Measurements from ENCODE around the gene CLTB.
"Not testable (repeated sequence)": the region's sequence is repeated elsewhere in the genome, so short reads cannot be mapped to it uniquely, and the experiment has no call there.

CLTB gene

GRCh38 chr5:176426876-176427275 is 10.5 kb upstream of the CLTB start:
- no peak for DNase-seq

- no peak for DNase-seq
Measured at GRCh38 chr5:176425791-176426190, 9.5 kb upstream of the CLTB start.

GRCh38 chr5:176425138-176425537 is 8.8 kb upstream of the CLTB start:
- DNase-seq, result no peak

GRCh38 chr5:176424181-176424580 is 7.8 kb upstream of the CLTB start:
- no peak for DNase-seq

GRCh38 chr5:176420972-176421544 is 4.7 kb upstream of the CLTB start:
- no peak for DNase-seq

- no peak for DNase-seq
Measured at GRCh38 chr5:176420086-176420485, 3.7 kb upstream of the CLTB start.

- no peak for DNase-seq
Measured at GRCh38 chr5:176418251-176418650, 1.9 kb upstream of the CLTB start.

GRCh38 chr5:176416965-176417364 is 626 bp upstream of the CLTB start:
- no peak for DNase-seq

- DNase-seq, result no peak
Measured at GRCh38 chr5:176415240-176415951, 943 bp downstream of the CLTB start.

GRCh38 chr5:176414704-176415103 is 1.6 kb downstream of the CLTB start:
- DNase-seq, result no peak

GRCh38 chr5:176413709-176414191 is 2.6 kb downstream of the CLTB start:
- DNase-seq, result no peak

GRCh38 chr5:176413255-176413565 is 3.1 kb downstream of the CLTB start:
- no peak for DNase-seq

GRCh38 chr5:176412517-176413254 is 3.7 kb downstream of the CLTB start:
- no peak for DNase-seq

- no peak for DNase-seq
Measured at GRCh38 chr5:176410486-176411180, 5.7 kb downstream of the CLTB start.

- DNase-seq, result no peak
Measured at GRCh38 chr5:176409765-176410164, 6.6 kb downstream of the CLTB start.

GRCh38 chr5:176408590-176408989 is 7.7 kb downstream of the CLTB start:
- DNase-seq, result no peak

GRCh38 chr5:176408252-176408573 is 8.1 kb downstream of the CLTB start:
- not testable (repeated sequence) for DNase-seq

- no peak for DNase-seq
Measured at GRCh38 chr5:176407456-176408251, 8.7 kb downstream of the CLTB start.

GRCh38 chr5:176406436-176407052 is 9.8 kb downstream of the CLTB start:
- no peak for DNase-seq

GRCh38 chr5:176405656-176406435 is 10.5 kb downstream of the CLTB start:
- no peak for DNase-seq
